HepG2 (cell line): Measurements from ENCODE around the gene SPATA32. TPM values are rescaled to one million over a fixed set of nuclear protein-coding genes. Genes with fewer than 3 reads are reported as not detected.

ENCODE experiments used
- ATAC-seq: fragments of 200-7000 bp; cut with Tn5 transposase; 3 replicates; pipeline ENCODE4 v1.9.1; 2020; ENCODE audit warnings: mild to moderate bottlenecking, moderate library complexity
- BruUV-seq: library from RNA; stranded (reverse); fragments of 400-500 nt; replicated peaks from 2 replicates; lab custom pipeline; 2021; lab: Mats Ljungman, UMichigan
- CTCF ChIA-PET: fragments of 300-600 bp; formaldehyde crosslinking; extraction: SDS; loops from one replicate; lab custom pipeline; 2021; ENCODE audit warnings: low total read pairs, inconsistent platforms, low intra/inter-chr PET ratio; lab: Yijun Ruan, JAX
- POLR2A ChIA-PET: fragments of 350-600 bp; sonication (Branson Sonifier 250); formaldehyde crosslinking; loops from one replicate; lab custom pipeline; 2020; ENCODE audit warnings: antibody characterized with exemption, inconsistent platforms; lab: Yijun Ruan, JAX
- DNase-seq: peaks from one replicate; pipeline ENCODE4 v3.0.0-alpha.2; 2015; ENCODE audit warnings: low spot score
- FAIRE-seq: peaks from 3 replicates; lab custom pipeline; 2011; peaks lifted over from hg19 to GRCh38; lab: Jason Lieb, UNC
- H2AFZ ChIP-seq: one replicate; pipeline ENCODE4 v1.6.1; 2011; ENCODE audit warnings: low read length, inconsistent platforms
- H3K27ac ChIP-seq: fragments of 300-600 bp; 3 replicates; pipeline ENCODE4 v1.8.0; 2011; ENCODE audit warnings: mixed run types, mild to moderate bottlenecking, mixed read lengths, low read length, inconsistent platforms; ENCODE audit not compliant: insufficient read depth; ENCODE audit errors: extremely low read length
- H3K27me3 ChIP-seq, 2 experiments: fragments of 200-600 bp in 1 of 2; 2 replicates in 1 of 2; 3 replicates in 1 of 2; pipeline versions ENCODE4 v1.6.0 to v1.8.0; 2011; ENCODE audit warnings: low read length in 2 of 2, mild to moderate bottlenecking in 2 of 2, moderate library complexity in 2 of 2, inconsistent platforms in 1 of 2; ENCODE audit not compliant: insufficient read depth in 2 of 2, control insufficient read depth in 1 of 2
- H3K36me3 ChIP-seq, 2 experiments: fragments of 200-600 bp in 1 of 2; replicated peaks in 1 of 2; 2 replicates in 1 of 2; 3 replicates in 1 of 2; pipeline versions ENCODE4 v1.5.1 to v1.8.0; 2011; ENCODE audit warnings: low read length in 2 of 2, inconsistent platforms in 1 of 2; ENCODE audit not compliant: insufficient read depth in 2 of 2, control insufficient read depth in 1 of 2
- H3K4me1 ChIP-seq: 2 replicates; pipeline ENCODE4 v1.5.1; 2012; ENCODE audit warnings: low read length, inconsistent platforms; ENCODE audit not compliant: insufficient read depth
- H3K4me2 ChIP-seq: 2 replicates; pipeline ENCODE4 v1.6.0; 2011; ENCODE audit warnings: low read depth, low read length, inconsistent platforms
- H3K4me3 ChIP-seq, 3 experiments: fragments of 200-600 bp in 1 of 3; sonication (generic), shearing (Covaris generic) in 1 of 3; replicated peaks in 1 of 3; 2 replicates each; pipeline ENCODE4 v1.5.1; 2011 to 2016; ENCODE audit warnings: low read length in 3 of 3, inconsistent platforms in 2 of 3, low read depth in 2 of 3, mild to moderate bottlenecking in 2 of 3, control low read depth in 1 of 3, mixed read lengths in 1 of 3; ENCODE audit not compliant: insufficient read depth in 1 of 3
- H3K79me2 ChIP-seq: one replicate; pipeline ENCODE4 v1.6.1; 2011; ENCODE audit warnings: low read length, inconsistent platforms; ENCODE audit not compliant: insufficient read depth
- H3K9ac ChIP-seq: 2 replicates; pipeline ENCODE4 v1.6.0; 2011; ENCODE audit warnings: mild to moderate bottlenecking, low read depth, low read length, inconsistent platforms; ENCODE audit not compliant: insufficient read depth
- H3K9me3 ChIP-seq: 2 replicates; pipeline ENCODE4 v1.5.1; 2012; ENCODE audit warnings: mild to moderate bottlenecking, low read length
- H4K20me1 ChIP-seq: 2 replicates; pipeline ENCODE4 v1.6.0; 2011; ENCODE audit warnings: inconsistent platforms, mild to moderate bottlenecking, low read length, moderate library complexity; ENCODE audit not compliant: insufficient read depth
- ASH2L ChIP-seq: fragments of 300-600, 200-600 bp; sonication (generic); IDR thresholded peaks from 2 replicates; pipeline ENCODE4 v1.7.0; 2017; ENCODE audit warnings: low read depth, mild to moderate bottlenecking, moderate library complexity, mixed read lengths, low read length; ENCODE audit not compliant: insufficient read length
- KDM3A ChIP-seq: IDR thresholded peaks from 2 replicates; pipeline ENCODE4 v1.6.1; 2018; ENCODE audit warnings: low read depth, missing compliant biosample characterization
- KDM5B ChIP-seq: sonication (generic); formaldehyde crosslinking; IDR thresholded peaks from 2 replicates; pipeline ENCODE4 v1.4.0; 2020; ENCODE audit warnings: missing genetic modification reagents, mild to moderate bottlenecking, borderline replicate concordance
- MIER3 ChIP-seq: IDR thresholded peaks from 2 replicates; pipeline ENCODE4 v1.6.1; 2016; ENCODE audit warnings: missing compliant biosample characterization, borderline replicate concordance
- NFE2L1 ChIP-seq: sonication (generic); formaldehyde crosslinking; IDR thresholded peaks from 2 replicates; pipeline ENCODE4 v1.4.0; 2020; ENCODE audit warnings: missing genetic modification reagents, mild to moderate bottlenecking, borderline replicate concordance
- RARA ChIP-seq: IDR thresholded peaks from 2 replicates; pipeline ENCODE4 v1.6.1; 2016; ENCODE audit warnings: missing genetic modification reagents, missing compliant biosample characterization
- RORA ChIP-seq: sonication (generic); formaldehyde crosslinking; IDR thresholded peaks from 2 replicates; pipeline ENCODE4 v1.5.0; 2020; ENCODE audit warnings: mild to moderate bottlenecking, missing genetic modification reagents, moderate library complexity
- SMAD9 ChIP-seq: sonication (generic); formaldehyde crosslinking; IDR thresholded peaks from 2 replicates; pipeline ENCODE4 v1.5.1; 2020; ENCODE audit warnings: mild to moderate bottlenecking, missing genetic modification reagents
- TOPORS ChIP-seq: sonication (generic); formaldehyde crosslinking; IDR thresholded peaks from 2 replicates; pipeline ENCODE4 v1.8.0; 2023; ENCODE audit warnings: mild to moderate bottlenecking, missing genetic modification reagents
- ZFP37 ChIP-seq: sonication (generic); formaldehyde crosslinking; IDR thresholded peaks from 2 replicates; pipeline ENCODE4 v1.4.0; 2020; ENCODE audit warnings: missing genetic modification reagents, borderline replicate concordance
- ZFP90 ChIP-seq: sonication (generic); formaldehyde crosslinking; IDR thresholded peaks from 2 replicates; pipeline ENCODE4 v1.8.0; 2022; ENCODE audit warnings: missing genetic modification reagents, mild to moderate bottlenecking, inconsistent platforms, borderline replicate concordance
- ZMYM2 ChIP-seq: sonication (generic); formaldehyde crosslinking; IDR thresholded peaks from 2 replicates; pipeline ENCODE4 v1.8.0; 2022; ENCODE audit warnings: mild to moderate bottlenecking, missing genetic modification reagents
- ZNF20 ChIP-seq: sonication (generic); formaldehyde crosslinking; IDR thresholded peaks from 2 replicates; pipeline ENCODE4 v1.4.0; 2020; ENCODE audit warnings: mild to moderate bottlenecking, moderate library complexity, missing genetic modification reagents
- ZNF292 ChIP-seq: sonication (generic); formaldehyde crosslinking; IDR thresholded peaks from 2 replicates; pipeline ENCODE4 v1.8.1; 2022; ENCODE audit warnings: mild to moderate bottlenecking, low read depth, missing genetic modification reagents, borderline replicate concordance
- ZNF550 ChIP-seq: sonication (generic); formaldehyde crosslinking; IDR thresholded peaks from 2 replicates; pipeline ENCODE4 v1.4.0; 2020; ENCODE audit warnings: mild to moderate bottlenecking, missing genetic modification reagents, borderline replicate concordance
- WGBS: methylation state at CpG from one replicate; pipeline ENCODE4 v1.1.6; 2017; ENCODE audit warnings: low lambda C conversion rate; 5-methylcytosine and 5-hydroxymethylcytosine counted together
- in situ Hi-C: cut with HindIII; loops from 2 replicates; pipeline ENCODE4 v1.10.0; 2017; ENCODE audit warnings: low pct_unique_long_range_greater_than_20kb; ENCODE audit not compliant: extremely low pct_ligation_motif_present
- intact Hi-C: fragments of 100-400 bp; cut with micrococcal nuclease; formaldehyde crosslinking; loops from one replicate; pipeline ENCODE4 v1.10.0; 2022; ENCODE audit not compliant: unreplicated experiment
- polyA plus RNA-seq, 8 experiments: library from polyadenylated mRNA; depleted of rRNA in 3 of 8; stranded (reverse) in 7 of 8; unstranded in 1 of 8; fragments of >200 nt; fragmentation: Illumina TruSeq in 4 of 8; extraction: Trizol in 4 of 8; gene quantifications; 2 replicates each; pipeline versions ENCODE4 v1.2.1 to v1.2.3, GENCODE V29; 2011 to 2016; ENCODE audit warnings: low read depth in 4 of 8, missing spikeins in 1 of 8, mixed read lengths in 1 of 8; ENCODE audit not compliant: insufficient read depth in 1 of 8
- total RNA-seq, 5 experiments: library from RNA; depleted of rRNA; stranded (reverse); fragments of >200 nt; fragmentation: Illumina TruSeq; extraction: Trizol; gene quantifications; 2 replicates each; pipeline ENCODE4 v1.2.3, GENCODE V29; 2016; ENCODE audit warnings: low read depth in 1 of 5

Gene SPATA32
- total and polyA plus RNA-seq, 2 of the 13 experiments (the other 11 are each of a cell fraction or from before 2014, with no cell fraction given): not detected

GRCh38 chr17:45298546-45299285 lies 36.8 kb upstream of the SPATA32 start:
- no peak for ATAC-seq
- WGBS: 94% methylated on average over 8 of the region's 8 CpGs
- in situ Hi-C loops: no loop called here
- ChIA-PET POLR2A (no interaction called here), CTCF (no interaction called here)
- DNase-seq: no peak
- no peak for FAIRE-seq
- H3K9ac ChIP-seq: no peak overlapping the region
- intact Hi-C loops: no loop called here
- no peak overlapping the region for H3K27ac ChIP-seq
- H3K4me2 ChIP-seq: no peak overlapping the region
- no TSS peak for BruUV-seq
- H3K9me3 ChIP-seq: no peaks in the 10 kb centered on the region
- H2AFZ ChIP-seq: no peak overlapping the region
- H3K79me2 ChIP-seq: peaks cover 29% of the 10 kb centered on the region
- H3K27me3 ChIP-seq: no peaks in the 10 kb centered on the region
- no peak overlapping the region for H3K4me3 ChIP-seq
- no peaks in the 10 kb centered on the region for H4K20me1 ChIP-seq
- H3K4me1 ChIP-seq: peaks cover 10% of the 10 kb centered on the region
- TF ChIP-seq RORA (CRISPR knock-in tag) (no peak), MIER3 (CRISPR knock-in tag) (no peak), KDM3A (no peak), KDM5B (no peak), ZFP37 (CRISPR knock-in tag) (no peak), ZNF20 (CRISPR knock-in tag) (no peak), RARA (no peak), ASH2L (no peak), ZNF550 (CRISPR knock-in tag) (no peak), SMAD9 (CRISPR knock-in tag) (no peak), NFE2L1 (CRISPR knock-in tag) (no peak), ZNF292 (no peak), TOPORS (no peak), ZMYM2 (CRISPR knock-in tag) (no peak), ZFP90 (CRISPR knock-in tag) (no peak)
- H3K36me3 ChIP-seq: no peaks in the 10 kb centered on the region
